Stomach (tissue), 19 donors: ENCODE data around the gene ZNF607. TPM values are rescaled to one million over a fixed set of nuclear protein-coding genes. Genes with fewer than 3 reads are reported as not detected.
A peak's percentile ranks its signal among the peaks of the same experiment; 100 is the strongest.
"Not testable (repeated sequence)": the region's sequence is repeated elsewhere in the genome, so short reads cannot be mapped to it uniquely, and the experiment has no call there.

Source experiments
- DNase-seq, 2 donors: peaks; one replicate each; pipeline versions ENCODE4 v3.0.0 to v3.0.0-alpha.2; 2013 to 2019
- H3K27ac ChIP-seq, 5 donors: fragments of 200-600 bp in 4 of 5; sonication (generic) in 4 of 5; one replicate each; pipeline ENCODE4 v1.5.1; 2013 to 2019; ENCODE audit warnings: mild to moderate bottlenecking in 1 of 5, moderate library complexity in 1 of 5
- H3K27me3 ChIP-seq, 3 donors: fragments of 200-600 bp; sonication (generic); one replicate each; pipeline ENCODE4 v1.5.1; 2017 to 2019; ENCODE audit warnings: mixed run types in 1 of 3
- H3K36me3 ChIP-seq, 4 donors: fragments of 200-600 bp; sonication (generic); 1 replicate in 3 of 4; 2 replicates in 1 of 4; pipeline ENCODE4 v1.5.1; 2016 to 2019
- H3K4me1 ChIP-seq, 4 donors: fragments of 200-600 bp; sonication (generic); one replicate each; pipeline ENCODE4 v1.5.1; 2016 to 2019
- H3K4me3 ChIP-seq, 4 donors: fragments of 200-600 bp; sonication (generic) in 3 of 4; one replicate each; pipeline ENCODE4 v1.5.1; 2016 to 2019; ENCODE audit warnings: mild to moderate bottlenecking in 1 of 4
- H3K9me3 ChIP-seq, 4 donors: fragments of 200-600 bp; sonication (generic); one replicate each; pipeline ENCODE4 v1.5.1; 2016 to 2019
- CTCF ChIP-seq, 7 experiments: fragments of 450-650 bp in 4 of 7; fragments of 200-600 bp in 3 of 7; sonication (generic) in 3 of 7; IDR thresholded peaks; one replicate each; pipeline ENCODE4 v1.5.1; 2016 to 2019; ENCODE audit warnings: antibody characterized with exemption in 7 of 7, control low read depth in 2 of 7, mild to moderate bottlenecking in 1 of 7
- EP300 ChIP-seq: sonication (generic); formaldehyde crosslinking; IDR thresholded peaks from one replicate; pipeline ENCODE4 v1.6.1; 2017; ENCODE audit warnings: antibody characterized with exemption
- POLR2A ChIP-seq, 4 donors: fragments of 450-650 bp; IDR thresholded peaks; one replicate each; pipeline ENCODE4 v1.6.1; 2016; ENCODE audit warnings: antibody characterized with exemption in 4 of 4, control low read depth in 2 of 4, mild to moderate bottlenecking in 1 of 4, moderate library complexity in 1 of 4
- POLR2AphosphoS5 ChIP-seq, 3 donors: sonication (generic); formaldehyde crosslinking; IDR thresholded peaks; one replicate each; pipeline ENCODE4 v1.6.1; 2016; ENCODE audit warnings: antibody characterized with exemption in 3 of 3
- WGBS, 5 donors: extraction: QIAGEN DNeasy Blood & Tissue Kit in 3 of 5; methylation state at CpG; one replicate each; pipeline versions ENCODE4 v1.1.5 to v1.1.7; 2013 to 2018; 5-methylcytosine and 5-hydroxymethylcytosine counted together
- intact Hi-C: fragments of 100-400 bp; cut with DNase I; formaldehyde crosslinking; loops from one replicate; pipeline ENCODE4 v1.15.1; 2023; ENCODE audit warnings: low total_unique reads
- long read RNA-seq, 10 donors: transcript quantifications; one replicate each; lab custom pipeline, GENCODE V29; 2026
- polyA plus RNA-seq, 3 donors: library from polyadenylated mRNA; stranded (reverse); fragments of 200-250 nt; gene quantifications; one replicate each; pipeline ENCODE4 v1.2.3, GENCODE V29; 2013
- total RNA-seq, 5 donors: library from RNA; depleted of rRNA; stranded (reverse); fragments of >200 nt; gene quantifications; one replicate each; pipeline versions ENCODE4 v1.1.0 to v1.2.3, GENCODE V29; 2014 to 2016
- donor health status: healthy with polysubstance abuse.
- donor health status: Bipolar disorder and iron deficiency.
- donor health status: healthy.

The ZNF607 gene
- 1 to 10 TPM; 1.4 to 7.0 (median 4.6) TPM for total RNA-seq
- 1 to 10 TPM in 2 of 3 donors, under 1 TPM in 1; 0.76 to 2.8 (median 1.3) TPM for polyA plus RNA-seq
- long read RNA-seq, donor 1, result 0 reads
- long read RNA-seq, donor 2, result 0 reads
- long read RNA-seq, donor 3, result 0 reads
- long read RNA-seq, donor 4, result 0 reads
- long read RNA-seq, donor 5, full-length matches to known transcripts, result 3 of 3 reads
- long read RNA-seq, donor 5, partial matches to known transcripts, result 0 of 3 reads
- long read RNA-seq, donor 5, other reads (novel, unspliced or antisense), result 0 of 3 reads
- long read RNA-seq, donor 6, full-length matches to known transcripts, result 2 of 2 reads
- long read RNA-seq, donor 6, partial matches to known transcripts, result 0 of 2 reads
- long read RNA-seq, donor 6, other reads (novel, unspliced or antisense), result 0 of 2 reads
- long read RNA-seq, donor 7, result 0 reads
- long read RNA-seq, donor 8, result 0 reads
- long read RNA-seq, donor 9, result 0 reads
- long read RNA-seq, donor 10, result 0 reads

GRCh38 chr19:37719111-37719926 lies at the start of gene ZNF607:
Gene ZNF607, minus strand, starts transcription at chr19:37719761. Its CDS starts 8,143 bp downstream, at chr19:37711618.
- peak; percentile 89 to 98 for DNase-seq
- 0 to 1% (median 0%) methylated on average over 31 to 54 of the region's 54 CpGs for WGBS, 5 donors
- Histone ChIP-seq H3K36me3 (peaks cover 0 to 10% (median 8%) of the 10 kb centered on the region in 4 donors), H3K27me3 (no peaks in the 10 kb centered on the region), H3K4me3 (peak within 1 kb of the TSS; percentile 72 to 94 (median 90)), H3K27ac (peak within 1 kb of the TSS; percentile 53 to 87 (median 81)), H3K9me3 (peaks cover 0 to 9% (median 4%) of the 10 kb centered on the region in 4 donors), H3K4me1 (peaks cover 6 to 16% (median 13%) of the 10 kb centered on the region in 4 donors)
- intact Hi-C loops, result no loop called here
- no peak for TF ChIP-seq EP300
- TF ChIP-seq POLR2A (IDR thresholded peaks at IDR 0.05), result peak in 1 of 4 donors; percentile 51
- TF ChIP-seq CTCF (IDR thresholded peaks at IDR 0.05), result peak in 5 of 7 experiments; percentile 47 to 73 (median 60)
- TF ChIP-seq POLR2AphosphoS5 (IDR thresholded peaks at IDR 0.05), result peak; percentile 66 to 88 (median 71)

GRCh38 chr19:37763488-37763887 lies 43.9 kb upstream of the ZNF607 start:
- H3K27me3 ChIP-seq, result no peaks in the 10 kb centered on the region
- TF ChIP-seq POLR2AphosphoS5 (IDR thresholded peaks at IDR 0.05), result no peak
- no peak for TF ChIP-seq POLR2A (IDR thresholded peaks at IDR 0.05)
- no peak for TF ChIP-seq EP300
- TF ChIP-seq CTCF (IDR thresholded peaks at IDR 0.05), result no peak
- intact Hi-C loops, result no loop called here
- peaks cover 22 to 98% (median 96%) of the 10 kb centered on the region in 4 donors for H3K36me3 ChIP-seq
- H3K9me3 ChIP-seq, result peaks cover 0 to 71% (median 23%) of the 10 kb centered on the region in 4 donors
- H3K4me3 ChIP-seq, result no peak overlapping the region
- H3K27ac ChIP-seq, result no peak overlapping the region
- no peaks in the 10 kb centered on the region for H3K4me1 ChIP-seq
- DNase-seq, result no peak
- 93 to 97% (median 95%) methylated on average over 1 of the region's 1 CpG for WGBS, 5 donors

- H3K36me3 ChIP-seq, result peaks cover 9 to 94% (median 71%) of the 10 kb centered on the region in 4 donors
- H3K27me3 ChIP-seq, H3K27ac ChIP-seq, DNase-seq, H3K4me1 ChIP-seq, H3K4me3 ChIP-seq, intact Hi-C loops: not testable (repeated sequence)
- 92 to 98% (median 96%) methylated on average over 3 to 4 of the region's 4 CpGs for WGBS, 5 donors
- peaks cover 0 to 68% (median 25%) of the 10 kb centered on the region in 4 donors for H3K9me3 ChIP-seq
Observed at GRCh38 chr19:37757683-37758082, 38.1 kb upstream of the ZNF607 start.

- Histone ChIP-seq H3K27ac (no peak overlapping the region), H3K27me3 (no peaks in the 10 kb centered on the region), H3K4me1 (no peaks in the 10 kb centered on the region), H3K4me3 (no peak overlapping the region), H3K36me3 (peaks cover 31 to 98% (median 45%) of the 10 kb centered on the region in 4 donors), H3K9me3 (peaks cover 51 to 100% (median 79%) of the 10 kb centered on the region in 4 donors)
- no peak for DNase-seq
- no peak for TF ChIP-seq CTCF (IDR thresholded peaks at IDR 0.05)
- TF ChIP-seq POLR2AphosphoS5 (IDR thresholded peaks at IDR 0.05), result no peak
- TF ChIP-seq EP300, result no peak
- TF ChIP-seq POLR2A (IDR thresholded peaks at IDR 0.05), result no peak
- WGBS, 5 donors, result 78 to 88% (median 79%) methylated on average over 5 of the region's 5 CpGs
- intact Hi-C loops, result no loop called here
Observed at GRCh38 chr19:37738371-37738770, 18.8 kb upstream of the ZNF607 start.
